Right cardiac atrium (tissue), 5 donors: ENCODE measurements around the gene REV1. TPM values are rescaled to one million over a fixed set of nuclear protein-coding genes. Genes with fewer than 3 reads are reported as not detected.
A peak's percentile ranks its signal among the peaks of the same experiment; 100 is the strongest.

Experiments used
- ATAC-seq, 2 donors: fragments of 200-7000 bp; cut with Tn5 transposase; one replicate each; pipeline versions ENCODE4 v1.8.0 to v1.9.1; 2020; ENCODE audit warnings: moderate library complexity in 2 of 2, mild to moderate bottlenecking in 1 of 2
- DNase-seq, 3 donors: peaks; one replicate each; pipeline ENCODE4 v3.0.0-alpha.2; 2020
- H3K27ac ChIP-seq: one replicate; pipeline ENCODE4 v1.5.1; 2013; ENCODE audit warnings: mild to moderate bottlenecking, low read length, control low read depth, moderate library complexity
- H3K27me3 ChIP-seq: one replicate; pipeline ENCODE4 v1.6.1; 2013; ENCODE audit not compliant: control insufficient read depth, insufficient read depth
- H3K4me1 ChIP-seq: one replicate; pipeline ENCODE4 v1.6.1; 2013; ENCODE audit warnings: low read length; ENCODE audit not compliant: control insufficient read depth, insufficient read depth
- H3K4me3 ChIP-seq: one replicate; pipeline ENCODE4 v1.5.1; 2013; ENCODE audit warnings: low read length, control low read depth
- H3K9me3 ChIP-seq: one replicate; pipeline ENCODE4 v1.6.1; 2013; ENCODE audit warnings: low read length; ENCODE audit not compliant: control insufficient read depth
- WGBS: extraction: QIAGEN DNeasy Blood & Tissue Kit; methylation state at CpG from one replicate; pipeline ENCODE4 v1.1.7; 2013; 5-methylcytosine and 5-hydroxymethylcytosine counted together
- intact Hi-C, 4 donors: fragments of 100-400 bp; cut with DNase I; formaldehyde crosslinking; loops; one replicate each; pipeline versions ENCODE4 v1.11.0 to v1.14.0; 2022 to 2023
- polyA plus RNA-seq: library from polyadenylated mRNA; stranded (reverse); fragments of 200-250 nt; gene quantifications from one replicate; pipeline ENCODE4 v1.2.3, GENCODE V29; 2013
- total RNA-seq, 4 donors: library from RNA; stranded (reverse); fragmentation: NEBNext Ultra II Directional; extraction: Animal tissue kit (Norgen Biotek cat#: 25700); gene quantifications; one replicate each; pipeline ENCODE4 v1.2.1, GENCODE V29; 2021
- donor health status: healthy with polysubstance abuse.
- donor health status: DM: no; HTN: yes; CAD: no.
- donor health status: DM: no; HTN: no; CAD: no.
- donor health status: DM: no; HTN: yes; CAD: no; lungs with severe emphysema.
- donor health status: DM: yes; HTN: yes; CAD: no.

The REV1 gene
- total and polyA plus RNA-seq, 5 donors: 16.4 to 37.1 (median 34.0) TPM

DNA sequence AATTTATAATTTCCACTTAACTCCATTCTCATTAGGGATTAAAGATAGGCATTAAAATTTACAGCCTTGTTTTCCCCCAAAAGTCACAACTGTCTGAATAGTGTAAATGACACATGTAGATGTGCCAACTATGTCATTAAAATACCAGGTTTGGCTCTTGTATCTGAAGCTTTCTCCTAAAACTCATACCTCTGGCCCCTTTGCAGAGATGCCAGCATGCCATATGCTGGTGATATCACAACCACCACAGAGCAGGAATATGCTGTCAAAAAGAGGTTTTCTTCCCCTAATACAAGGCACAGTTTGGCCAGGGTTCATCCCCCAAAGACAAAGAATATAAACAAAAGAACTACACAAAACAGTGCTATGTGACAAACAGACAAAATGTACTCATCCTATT is 65.4 kb downstream of the REV1 start:
- Histone ChIP-seq H3K27ac (no peak overlapping the region), H3K4me3 (no peak overlapping the region), H3K4me1 (no peaks in the 10 kb centered on the region), H3K27me3 (no peaks in the 10 kb centered on the region), H3K9me3 (no peaks in the 10 kb centered on the region)
- DNase-seq (no peak), ATAC-seq (no peak)
- intact Hi-C loops: no loop called here

- intact Hi-C loops: no loop called here
- ATAC-seq (peak; percentile 65 to 72), DNase-seq (no peak)
- Histone ChIP-seq H3K9me3 (no peaks in the 10 kb centered on the region), H3K27ac (no peak overlapping the region), H3K4me3 (no peak overlapping the region), H3K27me3 (no peaks in the 10 kb centered on the region), H3K4me1 (no peaks in the 10 kb centered on the region)
- WGBS: 22% methylated on average over 3 of the region's 3 CpGs
Measured at GRCh38 chr2:99422599-99422998, 67.2 kb downstream of the REV1 start.

DNA sequence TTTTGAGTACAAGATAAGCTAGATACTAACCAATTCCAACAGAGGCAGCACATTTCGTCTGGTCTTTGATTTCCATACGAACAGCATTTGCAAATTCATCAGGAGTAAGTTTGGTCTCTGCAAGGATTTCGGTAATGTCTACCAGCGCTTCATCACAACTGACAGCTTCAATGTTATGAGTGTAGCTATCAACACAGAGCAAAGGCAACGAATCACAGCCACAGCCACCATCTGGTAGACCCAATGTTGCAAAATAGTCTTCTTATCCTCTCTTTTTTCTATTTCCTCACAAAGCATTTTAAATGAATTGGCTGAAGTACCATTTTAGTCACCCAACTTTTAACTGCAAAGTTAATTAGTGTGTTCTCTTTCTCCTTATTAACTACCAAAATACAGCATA is 68.3 kb downstream of the REV1 start:
- WGBS: 68% methylated on average over 5 of the region's 5 CpGs
- no peaks in the 10 kb centered on the region for H3K27me3 ChIP-seq
- no peak overlapping the region for H3K4me3 ChIP-seq
- intact Hi-C loops: no loop called here
- no peaks in the 10 kb centered on the region for H3K4me1 ChIP-seq
- no peaks in the 10 kb centered on the region for H3K9me3 ChIP-seq
- H3K27ac ChIP-seq: no peak overlapping the region
- ATAC-seq (no peak), DNase-seq (no peak)

DNA sequence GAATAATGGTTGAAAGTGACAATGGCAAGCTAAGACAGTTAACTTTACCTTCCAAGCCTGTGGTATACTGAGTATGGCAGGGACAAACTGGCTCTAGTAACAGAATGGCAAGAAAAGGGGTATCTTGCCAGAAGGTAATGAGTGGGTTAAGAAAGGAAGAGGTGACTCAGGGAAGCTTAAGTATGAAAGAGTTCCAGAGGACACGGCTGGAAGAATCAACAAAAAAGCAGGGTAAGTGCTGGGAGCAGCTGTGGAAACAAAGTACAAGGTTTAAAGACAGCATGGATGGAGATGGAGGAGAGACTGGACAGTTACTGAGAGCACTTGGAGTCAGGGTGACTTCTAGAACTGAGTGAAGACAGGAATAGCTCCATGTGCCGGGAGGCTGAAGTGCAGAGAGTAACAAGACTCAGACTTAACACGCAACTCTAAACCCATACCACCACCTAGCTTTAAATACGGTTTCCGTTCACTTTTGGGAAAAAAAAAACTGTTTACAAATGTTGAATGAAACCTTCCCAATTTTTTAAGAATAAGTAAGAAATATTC is 69.0 kb downstream of the REV1 start:
- ATAC-seq (peak; percentile 67 to 76), DNase-seq (no peak)
- Histone ChIP-seq H3K9me3 (no peaks in the 10 kb centered on the region), H3K27ac (peak overlapping the region; percentile 41), H3K4me1 (no peaks in the 10 kb centered on the region), H3K27me3 (no peaks in the 10 kb centered on the region), H3K4me3 (no peak overlapping the region)
- 69% methylated on average over 5 of the region's 5 CpGs for whole genome bisulfite sequencing
- intact Hi-C loops: no loop called here

DNA sequence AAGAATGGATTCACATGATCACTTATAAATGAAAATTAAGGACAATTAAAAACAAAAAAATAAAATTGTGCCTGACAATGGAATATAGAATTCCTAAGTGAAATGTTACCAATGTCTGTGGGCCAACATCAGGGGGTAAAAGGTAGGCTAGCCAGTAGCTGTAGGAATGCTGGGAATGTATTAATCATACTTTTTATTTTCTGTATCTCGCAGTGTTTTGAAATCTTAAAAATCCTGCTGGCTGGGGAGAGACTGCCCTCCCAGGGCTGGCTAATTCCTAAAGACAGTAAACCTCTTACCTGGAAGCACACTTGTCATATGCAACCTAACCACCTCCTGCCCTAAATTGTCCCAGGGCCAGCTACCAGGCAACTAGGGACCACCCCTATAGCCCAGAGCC is 69.8 kb downstream of the REV1 start:
- 98% methylated on average over 1 of the region's 1 CpG for WGBS
- peak overlapping the region; percentile 52 for H3K27ac ChIP-seq
- ATAC-seq (peak in 1 of 2 donors; percentile 13), DNase-seq (no peak)
- H3K4me3 ChIP-seq: no peak overlapping the region
- no peaks in the 10 kb centered on the region for H3K27me3 ChIP-seq
- intact Hi-C loops: no loop called here
- no peaks in the 10 kb centered on the region for H3K4me1 ChIP-seq
- no peaks in the 10 kb centered on the region for H3K9me3 ChIP-seq

DNA sequence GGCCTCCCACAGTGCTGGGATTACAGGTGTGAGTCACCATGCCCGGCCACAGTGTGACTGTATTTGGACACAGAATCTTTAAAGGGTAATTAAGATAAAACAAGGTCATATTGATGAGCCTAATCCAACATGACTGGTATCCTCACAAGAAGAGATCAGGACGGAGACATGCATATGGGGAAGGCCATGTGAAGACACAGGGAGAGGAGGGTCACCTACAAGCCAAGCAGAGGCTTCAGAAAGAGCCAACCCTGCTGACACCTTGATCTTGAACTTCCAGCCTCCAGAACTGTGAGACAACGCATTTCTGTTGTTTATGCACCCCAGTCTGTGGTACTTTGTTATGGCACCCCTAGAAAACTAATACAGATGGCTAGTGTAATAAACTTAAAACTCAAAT is 72.4 kb downstream of the REV1 start:
- Histone ChIP-seq H3K4me3 (no peak overlapping the region), H3K27me3 (no peaks in the 10 kb centered on the region), H3K4me1 (no peaks in the 10 kb centered on the region), H3K9me3 (no peaks in the 10 kb centered on the region), H3K27ac (no peak overlapping the region)
- DNase-seq (no peak), ATAC-seq (no peak)
- intact Hi-C loops: no loop called here
- WGBS: 97% methylated on average over 3 of the region's 3 CpGs

GRCh38 chr2:99414566-99414965 is 75.3 kb downstream of the REV1 start:
- WGBS: 82% methylated on average over 1 of the region's 1 CpG
- intact Hi-C loops: no loop called here
- H3K27me3 ChIP-seq: no peaks in the 10 kb centered on the region
- H3K9me3 ChIP-seq: no peaks in the 10 kb centered on the region
- DNase-seq: no peak
- no peaks in the 10 kb centered on the region for H3K4me1 ChIP-seq
- H3K27ac ChIP-seq: no peak overlapping the region
- ATAC-seq: no peak
- no peak overlapping the region for H3K4me3 ChIP-seq

- peaks cover 2% of the 10 kb centered on the region for H3K4me1 ChIP-seq
- H3K9me3 ChIP-seq: no peaks in the 10 kb centered on the region
- H3K27ac ChIP-seq: no peak overlapping the region
- 94% methylated on average over 4 of the region's 4 CpGs for WGBS
- intact Hi-C loops: no loop called here
- no peaks in the 10 kb centered on the region for H3K27me3 ChIP-seq
- DNase-seq: no peak
- no peak for ATAC-seq
- no peak overlapping the region for H3K4me3 ChIP-seq
Measured at GRCh38 chr2:99410276-99410675, 79.5 kb downstream of the REV1 start.

DNA sequence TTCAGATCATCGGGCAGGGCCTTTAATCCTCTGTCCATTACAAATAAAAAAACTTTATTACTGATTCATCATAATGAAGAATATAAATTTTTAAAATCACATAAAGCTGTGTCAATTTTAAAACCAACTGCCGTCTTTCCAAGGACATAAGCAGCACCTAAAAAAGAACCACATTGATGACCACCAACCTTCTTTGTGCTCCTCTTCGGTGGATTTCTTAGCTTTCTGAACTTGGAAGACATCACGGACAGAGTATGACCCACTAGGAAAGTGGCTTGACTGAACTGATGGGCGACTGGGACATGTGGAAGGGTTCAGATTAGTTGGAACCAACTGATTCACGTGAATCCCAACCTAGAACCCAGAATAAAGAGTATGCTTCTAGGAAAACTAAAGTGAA is 83.7 kb downstream of the REV1 start:
- H3K4me1 ChIP-seq: peaks cover 5% of the 10 kb centered on the region
- WGBS: 93% methylated on average over 6 of the region's 6 CpGs
- intact Hi-C loops: no loop called here
- no peak for DNase-seq
- H3K4me3 ChIP-seq: no peak overlapping the region
- H3K27me3 ChIP-seq: no peaks in the 10 kb centered on the region
- H3K9me3 ChIP-seq: no peaks in the 10 kb centered on the region
- no peak for ATAC-seq
- peak overlapping the region; percentile 36 for H3K27ac ChIP-seq

GRCh38 chr2:99404797-99405669 is 84.8 kb downstream of the REV1 start:
- WGBS: 66% methylated on average over 5 of the region's 5 CpGs
- Histone ChIP-seq H3K4me3 (no peak overlapping the region), H3K9me3 (no peaks in the 10 kb centered on the region), H3K27me3 (no peaks in the 10 kb centered on the region), H3K4me1 (peaks cover 5% of the 10 kb centered on the region), H3K27ac (peak overlapping the region; percentile 65)
- intact Hi-C loops: no loop called here
- DNase-seq: no peak
- peak; percentile 70 to 83 for ATAC-seq

DNA sequence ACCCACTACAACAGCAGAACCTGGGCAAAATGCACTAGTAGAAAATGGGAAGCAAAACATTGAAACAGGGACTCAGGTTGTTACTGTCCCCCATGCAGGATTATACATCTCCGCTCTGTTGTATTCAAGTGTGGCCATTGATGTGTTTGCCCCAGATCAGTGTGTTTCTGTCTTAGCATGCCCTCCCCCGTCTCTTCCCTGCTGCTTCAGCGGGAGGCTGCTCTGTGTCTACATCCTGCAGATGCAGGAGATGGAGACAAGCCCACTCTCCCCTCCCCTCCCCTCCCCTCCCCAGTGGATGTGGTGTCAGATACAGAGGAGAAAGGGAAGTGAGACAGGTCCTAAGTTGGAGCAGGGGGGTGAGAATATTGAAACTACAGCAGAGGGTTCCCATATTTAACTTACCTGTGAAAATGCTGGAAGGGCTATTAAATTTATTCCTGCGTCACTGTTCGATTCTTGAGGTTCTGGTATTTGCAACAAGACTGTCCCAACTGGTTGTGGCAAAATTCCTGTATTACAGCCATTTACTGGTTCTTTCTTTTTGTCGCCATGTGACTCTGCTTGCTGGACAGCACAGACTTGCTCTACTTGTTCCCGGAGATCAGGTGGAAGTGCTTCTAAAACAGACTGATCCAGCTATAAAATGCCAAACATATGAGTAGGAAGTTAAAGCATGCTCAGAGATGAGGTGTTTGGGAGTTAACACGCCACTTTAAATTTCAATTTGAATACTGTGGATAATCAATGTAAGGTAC is 85.6 kb downstream of the REV1 start:
- Histone ChIP-seq H3K4me1 (peaks cover 5% of the 10 kb centered on the region), H3K4me3 (no peak overlapping the region), H3K9me3 (no peaks in the 10 kb centered on the region), H3K27me3 (no peaks in the 10 kb centered on the region), H3K27ac (peak overlapping the region; percentile 65)
- DNase-seq (no peak), ATAC-seq (no peak)
- intact Hi-C loops: no loop called here
- WGBS: 81% methylated on average over 8 of the region's 8 CpGs
